Amniotic stem cell (primary cell): ENCODE results near the gene OR51B5.
"Not testable (repeated sequence)": the region's sequence is repeated elsewhere in the genome, so short reads cannot be mapped to it uniquely, and the experiment has no call there.

ENCODE experiments used
- DNase-seq: peaks from one replicate; lab custom pipeline; 2025; lab: John Stamatoyannopoulos, UW

OR51B5 gene

GRCh38 chr11:5335170-5335569 is 8.2 kb downstream of the OR51B5 start:
- DNase-seq, result no peak

- DNase-seq, result no peak
Measured at GRCh38 chr11:5324197-5324596, 19.1 kb downstream of the OR51B5 start, which contains the start of gene OR51B2. Gene OR51B2 (minus strand): TSS chr11:5324297. CDS start chr11:5324297, 0 bp downstream.

- no peak for DNase-seq
Measured at GRCh38 chr11:5317292-5317691, 26.0 kb downstream of the OR51B5 start.

- not testable (repeated sequence) for DNase-seq
Measured at GRCh38 chr11:5313326-5314023, 29.8 kb downstream of the OR51B5 start.

- DNase-seq, result no peak
Measured at GRCh38 chr11:5310423-5310822, 32.9 kb downstream of the OR51B5 start.

- DNase-seq, result no peak
Measured at GRCh38 chr11:5307256-5308019, 35.9 kb downstream of the OR51B5 start.

GRCh38 chr11:5304046-5304445 is 39.3 kb downstream of the OR51B5 start:
- no peak for DNase-seq

- DNase-seq, result no peak
Measured at GRCh38 chr11:5303626-5304025, 39.7 kb downstream of the OR51B5 start.

- DNase-seq, result no peak
Measured at GRCh38 chr11:5301846-5302245, 41.5 kb downstream of the OR51B5 start, which contains the start of gene OR51B4. Gene OR51B4 (minus strand): TSS chr11:5301946. CDS start chr11:5301946, 0 bp downstream.

GRCh38 chr11:5300251-5300650 is 43.1 kb downstream of the OR51B5 start:
- DNase-seq, result no peak

GRCh38 chr11:5298451-5298850 is 44.9 kb downstream of the OR51B5 start:
- no peak for DNase-seq

- no peak for DNase-seq
Measured at GRCh38 chr11:5297721-5298323, 45.5 kb downstream of the OR51B5 start.

GRCh38 chr11:5294342-5294995 is 48.9 kb downstream of the OR51B5 start:
- DNase-seq, result not testable (repeated sequence)

- DNase-seq, result no peak
Measured at GRCh38 chr11:5293028-5293427, 50.3 kb downstream of the OR51B5 start.
